Fibroblast of upper back skin (primary cell): Measurements from ENCODE around the gene MGLL.
"Not testable (repeated sequence)": the region's sequence is repeated elsewhere in the genome, so short reads cannot be mapped to it uniquely, and the experiment has no call there.

Source experiments
- DNase-seq: peaks from one replicate; pipeline ENCODE4 v3.0.0-alpha.2; 2013

The MGLL gene

GRCh38 chr3:127718245-127718915 is 103.9 kb downstream of the MGLL start:
- no peak for DNase-seq

GRCh38 chr3:127717357-127718244 is 104.7 kb downstream of the MGLL start:
- peak; percentile 86 for DNase-seq

DNA sequence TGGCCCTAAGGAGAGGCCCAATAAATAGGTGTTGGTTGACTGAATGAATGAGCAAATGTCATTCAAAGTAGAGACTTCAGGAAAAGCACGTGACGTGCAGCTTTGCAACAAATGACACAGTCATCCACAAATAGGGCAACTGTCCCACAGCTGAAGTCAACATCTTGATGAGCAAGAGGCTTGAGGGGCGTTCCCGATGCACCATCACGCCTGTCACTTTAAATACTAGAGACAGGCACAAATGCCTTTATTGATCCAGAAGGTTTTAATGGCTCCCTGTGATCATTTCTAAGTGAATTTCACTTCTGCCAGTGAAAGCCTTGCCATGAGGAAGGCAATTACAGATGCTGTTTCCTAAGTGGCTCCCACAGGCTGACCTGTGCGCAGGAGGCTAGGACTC is 105.9 kb downstream of the MGLL start:
- no peak for DNase-seq

DNA sequence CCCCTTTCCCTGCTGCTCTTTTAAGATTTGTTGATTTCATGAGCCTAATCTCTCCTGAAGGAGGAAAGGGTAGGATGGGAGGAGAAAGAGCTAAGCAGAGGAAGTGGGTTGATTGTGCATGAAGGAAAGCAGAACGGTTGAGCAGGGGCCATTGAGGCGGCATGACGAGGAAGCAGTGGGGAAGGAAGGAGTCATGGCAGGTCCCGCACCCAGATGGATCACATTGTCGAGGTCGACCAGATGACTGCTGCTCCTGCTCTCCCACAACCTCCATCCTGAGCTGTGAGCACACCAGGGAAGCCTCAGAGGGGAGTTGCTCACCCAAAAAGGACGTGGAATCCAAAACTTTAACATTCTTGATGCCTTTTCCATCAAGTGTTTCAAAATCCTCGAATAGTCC is 106.8 kb downstream of the MGLL start:
- no peak for DNase-seq

DNA sequence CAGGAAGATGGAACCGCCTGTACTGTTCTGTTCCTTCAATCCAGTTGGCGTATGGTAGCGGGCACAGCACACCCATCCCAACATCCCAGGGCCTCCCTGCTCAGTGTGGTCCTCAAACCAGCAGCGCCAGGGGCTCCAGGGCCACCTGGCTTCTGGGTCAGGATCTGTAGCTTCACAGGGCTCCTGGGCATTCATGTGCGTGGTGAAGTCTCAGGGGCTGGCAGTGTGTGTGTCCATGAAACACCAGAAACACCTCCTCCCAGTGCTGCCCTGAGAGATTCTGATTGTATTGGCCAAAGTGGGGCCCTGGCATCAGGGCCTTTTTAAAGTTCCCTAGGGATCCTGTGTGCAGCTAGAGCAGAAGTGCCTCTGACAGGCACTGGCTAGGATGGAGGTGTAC is 107.4 kb downstream of the MGLL start:
- DNase-seq, result no peak

- no peak for DNase-seq
Observed at GRCh38 chr3:127714125-127714571, 108.2 kb downstream of the MGLL start.

DNA sequence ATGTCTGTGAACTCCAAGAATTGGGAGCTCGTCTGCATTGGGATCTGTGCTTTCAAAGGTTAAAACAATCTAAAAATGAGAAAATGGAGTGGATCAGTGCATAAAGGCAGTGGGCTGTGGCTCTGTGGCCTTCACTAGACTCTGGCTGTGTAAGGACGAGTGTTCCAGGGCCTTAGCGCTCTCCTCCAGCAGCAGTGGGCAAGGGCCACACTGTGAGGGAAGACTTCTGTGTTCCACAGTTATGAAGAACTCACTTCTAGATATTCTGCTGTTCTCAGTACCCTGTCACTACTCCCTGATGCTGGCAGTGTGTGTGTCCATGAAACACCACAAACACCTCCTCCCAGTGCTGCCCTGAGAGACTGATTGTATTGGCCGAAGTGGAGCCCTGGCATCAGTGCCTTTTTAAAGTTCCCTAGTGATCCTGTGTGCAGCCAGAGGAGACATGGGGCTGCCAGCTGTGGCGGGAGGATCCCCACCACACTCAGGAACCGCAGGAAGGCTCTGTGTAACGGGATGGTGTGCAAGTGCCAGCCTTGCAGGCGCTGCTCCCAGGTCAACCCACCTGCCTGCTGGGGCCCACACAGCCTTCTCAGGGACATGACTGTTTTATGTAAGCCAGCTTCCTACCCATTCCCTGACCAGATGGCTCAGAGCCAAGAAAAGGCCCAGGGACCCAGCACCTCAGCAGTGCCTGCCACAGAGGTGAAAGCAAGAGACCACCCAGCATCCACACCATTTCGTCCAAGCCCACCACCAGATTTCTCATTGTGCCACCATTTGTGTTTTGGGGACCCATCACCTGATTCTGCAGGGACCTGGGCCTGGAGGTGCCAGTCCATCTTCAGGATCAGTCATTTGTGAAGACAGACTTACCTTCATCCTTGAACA is 109.2 kb downstream of the MGLL start:
- no peak for DNase-seq

- DNase-seq, result no peak
Observed at GRCh38 chr3:127712461-127712860, 109.9 kb downstream of the MGLL start.

- DNase-seq, result no peak
Observed at GRCh38 chr3:127711896-127712295, 110.4 kb downstream of the MGLL start.

DNA sequence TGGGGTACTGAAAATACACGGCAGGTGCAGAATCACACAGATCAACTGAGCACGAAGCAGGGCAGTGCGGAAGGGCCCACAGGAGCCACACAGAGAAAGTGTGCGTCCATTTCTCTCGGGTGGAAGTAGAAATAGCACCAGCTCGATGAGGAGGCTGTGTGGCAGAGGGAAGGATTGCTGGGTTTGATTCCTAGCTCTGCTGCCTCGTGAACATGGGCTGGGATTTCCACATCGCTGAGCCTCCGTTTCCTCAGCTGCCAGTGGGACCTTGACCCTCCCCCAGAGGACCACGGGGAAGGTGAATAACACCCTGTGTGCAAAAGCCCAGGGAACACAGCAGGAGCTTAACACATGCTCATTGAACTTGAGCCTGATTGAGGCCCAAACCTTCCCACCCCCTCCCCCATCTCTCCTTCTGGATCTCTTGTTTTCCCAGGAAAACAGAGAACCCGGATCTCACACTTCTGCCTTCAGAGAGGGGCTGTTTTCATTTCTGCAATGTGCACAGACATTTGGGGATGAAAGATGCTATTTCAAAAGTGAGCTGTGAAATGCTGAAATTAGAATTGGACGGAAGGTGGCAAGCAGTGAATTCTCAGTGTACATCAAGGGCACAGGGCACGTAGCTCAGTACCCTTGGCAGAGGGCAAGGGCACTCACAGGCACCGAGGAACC is 111.2 kb downstream of the MGLL start:
- no peak for DNase-seq

DNA sequence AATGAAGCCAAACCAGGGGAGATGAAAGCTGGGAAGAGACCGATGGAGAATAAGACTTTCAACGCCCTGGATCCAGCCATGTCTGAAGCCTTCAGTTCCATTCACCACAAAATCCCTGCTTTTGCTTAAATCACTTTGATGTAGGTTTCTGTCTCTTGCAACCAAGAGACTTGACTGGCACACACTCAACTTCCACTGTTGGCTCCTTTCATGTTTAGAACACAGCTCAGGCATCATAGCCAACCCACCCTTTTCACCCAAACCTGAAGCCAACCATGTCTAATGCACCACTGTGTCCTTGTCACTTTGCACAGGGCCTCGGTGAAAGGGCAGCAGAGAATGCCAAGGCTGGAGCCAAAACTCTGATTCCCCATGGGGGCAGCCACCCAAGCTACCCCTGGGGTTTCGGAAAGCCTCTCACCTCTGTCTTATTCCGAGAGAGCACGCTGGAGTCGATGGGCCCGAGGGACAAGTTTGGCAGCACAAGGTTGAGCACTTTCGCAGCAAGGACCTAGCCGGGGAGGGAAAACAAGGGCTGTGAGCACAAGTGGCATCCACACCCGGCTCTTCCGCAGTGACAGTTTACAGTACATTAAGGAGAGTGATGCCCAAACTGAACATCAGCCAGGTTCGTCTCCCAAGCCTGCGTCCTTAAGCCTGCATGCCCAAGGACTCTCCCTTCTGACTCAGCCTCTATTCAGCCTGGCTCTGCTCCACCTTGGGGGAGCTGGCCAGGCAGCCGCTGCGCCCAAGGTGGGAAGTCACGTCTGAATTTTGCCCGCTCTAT is 112.0 kb downstream of the MGLL start:
- DNase-seq, result no peak

- DNase-seq, result no peak
Observed at GRCh38 chr3:127709320-127710060, 112.8 kb downstream of the MGLL start.

DNA sequence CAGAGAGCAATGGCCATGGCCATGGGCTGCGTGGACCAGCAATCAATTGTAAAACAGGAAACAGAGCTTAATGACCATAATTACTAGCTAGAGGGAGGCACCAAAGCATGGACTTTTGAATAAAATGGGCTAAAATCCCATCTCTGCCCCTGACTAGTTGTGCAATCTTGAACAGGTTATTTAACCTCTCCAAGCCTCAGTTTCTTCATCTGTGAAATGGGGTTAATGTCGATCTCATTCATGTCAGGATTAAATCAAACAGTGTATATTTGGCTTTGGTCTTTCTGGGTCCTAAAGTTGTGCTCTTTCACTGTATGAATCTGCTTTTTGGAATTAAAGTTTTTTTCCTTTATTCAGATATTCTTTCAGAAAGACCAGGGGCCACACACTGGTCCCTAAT is 113.5 kb downstream of the MGLL start:
- DNase-seq, result no peak

DNA sequence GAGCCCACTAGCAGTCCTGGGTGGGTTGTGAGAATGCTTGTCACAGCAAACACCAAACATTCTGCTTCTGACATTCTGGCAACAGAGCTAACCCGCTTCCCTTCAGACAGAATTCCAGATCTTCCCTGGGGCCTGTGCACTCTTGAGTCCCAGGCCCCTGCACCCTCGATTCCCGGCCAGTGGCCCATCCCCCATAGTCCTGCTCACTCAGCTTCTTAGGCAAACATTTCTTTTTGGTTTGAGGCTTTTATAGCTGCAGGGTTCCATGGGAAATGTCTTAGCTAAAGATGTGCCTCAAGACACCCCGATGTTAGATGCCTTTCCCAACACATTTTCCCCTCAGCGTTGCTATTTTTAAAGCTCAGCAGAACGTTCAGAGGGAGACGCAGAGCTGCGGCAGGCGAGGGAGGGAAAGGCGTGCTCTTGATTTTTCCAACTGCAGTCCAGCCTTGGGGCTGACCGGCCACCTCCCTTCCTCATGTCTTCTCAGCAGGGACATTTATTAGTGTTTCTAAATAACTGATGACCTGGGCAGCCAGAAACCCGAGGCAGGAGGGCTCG is 114.4 kb downstream of the MGLL start:
- DNase-seq, result no peak

- DNase-seq, result no peak
Observed at GRCh38 chr3:127706785-127707351, 115.4 kb downstream of the MGLL start.

GRCh38 chr3:127706312-127706711 is 116.0 kb downstream of the MGLL start:
- no peak for DNase-seq

GRCh38 chr3:127704840-127705239 is 117.5 kb downstream of the MGLL start:
- not testable (repeated sequence) for DNase-seq

- no peak for DNase-seq
Observed at GRCh38 chr3:127702151-127702578, 120.2 kb downstream of the MGLL start.

GRCh38 chr3:127701280-127701911 is 120.9 kb downstream of the MGLL start:
- no peak for DNase-seq

- DNase-seq, result no peak
Observed at GRCh38 chr3:127700406-127700805, 121.9 kb downstream of the MGLL start.
